HG03460 (cell line): ENCODE data around the gene ASTN2.

Source experiments
- ATAC-seq: cut with Tn5 transposase; IDR thresholded peaks from one replicate; pipeline ENCODE4 v1.9.1; 2021; ENCODE audit not compliant: unreplicated experiment

Gene ASTN2

GRCh38 chr9:117029341-117029740 is 385.5 kb downstream of the ASTN2 start:
- no peak for ATAC-seq

GRCh38 chr9:117028103-117028858 is 386.6 kb downstream of the ASTN2 start:
- ATAC-seq = no peak

- ATAC-seq = no peak
Observed at GRCh38 chr9:117021906-117022305, 393.0 kb downstream of the ASTN2 start.

GRCh38 chr9:117018966-117019617 is 395.8 kb downstream of the ASTN2 start:
- no peak for ATAC-seq

- no peak for ATAC-seq
Observed at GRCh38 chr9:117017414-117017985, 397.4 kb downstream of the ASTN2 start.

- no peak for ATAC-seq
Observed at GRCh38 chr9:117014061-117014460, 400.8 kb downstream of the ASTN2 start.

GRCh38 chr9:117013440-117013995 is 401.3 kb downstream of the ASTN2 start:
- no peak for ATAC-seq

- ATAC-seq = no peak
Observed at GRCh38 chr9:117010061-117010460, 404.8 kb downstream of the ASTN2 start.

GRCh38 chr9:117008876-117009275 is 406.0 kb downstream of the ASTN2 start:
- no peak for ATAC-seq

GRCh38 chr9:117008461-117008860 is 406.4 kb downstream of the ASTN2 start:
- ATAC-seq = no peak

GRCh38 chr9:117002686-117003085 is 412.2 kb downstream of the ASTN2 start:
- ATAC-seq = no peak

GRCh38 chr9:117000834-117001233 is 414.0 kb downstream of the ASTN2 start:
- no peak for ATAC-seq

- ATAC-seq = no peak
Observed at GRCh38 chr9:117000196-117000723, 414.6 kb downstream of the ASTN2 start.

GRCh38 chr9:116998305-116998704 is 416.6 kb downstream of the ASTN2 start:
- no peak for ATAC-seq

GRCh38 chr9:116992865-116993264 is 422.0 kb downstream of the ASTN2 start:
- no peak for ATAC-seq

GRCh38 chr9:116991051-116991450 is 423.8 kb downstream of the ASTN2 start:
- no peak for ATAC-seq

GRCh38 chr9:116990592-116990991 is 424.3 kb downstream of the ASTN2 start:
- no peak for ATAC-seq

GRCh38 chr9:116987721-116988485 is 427.0 kb downstream of the ASTN2 start:
- ATAC-seq = no peak

GRCh38 chr9:116986015-116986414 is 428.8 kb downstream of the ASTN2 start:
- no peak for ATAC-seq

- no peak for ATAC-seq
Observed at GRCh38 chr9:116985596-116985995, 429.3 kb downstream of the ASTN2 start.

GRCh38 chr9:116984111-116984510 is 430.7 kb downstream of the ASTN2 start:
- no peak for ATAC-seq
